ENCODE results near the gene CHN1.
A peak's percentile ranks its signal among the peaks of the same experiment; 100 is the strongest.

CHN1 gene

GRCh38 chr2:174846941-174847938 lies 157.9 kb downstream of the CHN1 start:
- no peak overlapping the region for H3K27ac ChIP-seq
- no peak for TF ChIP-seq CTCF (IDR thresholded peaks at IDR 0.05; ENCODE audit: low read depth, low read length, missing control alignments)
- H3K27me3 ChIP-seq (replicated peaks) = no peaks in the 10 kb centered on the region
- peak overlapping the region; percentile 62 for H3K4me3 ChIP-seq (ENCODE audit: low read depth, low read length)
- H3K36me3 ChIP-seq (replicated peaks) = no peaks in the 10 kb centered on the region
- DNase-seq = peak; percentile 66
- in situ Hi-C loops (cut with HindIII; ENCODE audit: low pct_ligation_motif_present, low sequenced_read_pairs) = no loop called here

- DNase-seq = no peak
- no peak for TF ChIP-seq CTCF (IDR thresholded peaks at IDR 0.05; ENCODE audit: low read depth, low read length, missing control alignments)
- H3K4me3 ChIP-seq (ENCODE audit: low read depth, low read length) = peak overlapping the region; percentile 62
- H3K27me3 ChIP-seq (replicated peaks) = no peaks in the 10 kb centered on the region
- H3K36me3 ChIP-seq (replicated peaks) = no peaks in the 10 kb centered on the region
- no peak overlapping the region for H3K27ac ChIP-seq
- in situ Hi-C loops (cut with HindIII; ENCODE audit: low pct_ligation_motif_present, low sequenced_read_pairs) = no loop called here
Measured at GRCh38 chr2:174846218-174846617, 159.0 kb downstream of the CHN1 start.

GRCh38 chr2:174844295-174844708 lies 160.9 kb downstream of the CHN1 start:
- TF ChIP-seq CTCF (IDR thresholded peaks at IDR 0.05; ENCODE audit: low read depth, low read length, missing control alignments) = no peak
- Histone ChIP-seq H3K4me3 (ENCODE audit: low read depth, low read length) (peak overlapping the region; percentile 62), H3K27ac (no peak overlapping the region), H3K36me3 (replicated peaks) (no peaks in the 10 kb centered on the region), H3K27me3 (replicated peaks) (no peaks in the 10 kb centered on the region)
- in situ Hi-C loops (cut with HindIII; ENCODE audit: low pct_ligation_motif_present, low sequenced_read_pairs) = no loop called here
- DNase-seq = no peak

- Histone ChIP-seq H3K36me3 (replicated peaks) (no peaks in the 10 kb centered on the region), H3K27ac (no peak overlapping the region), H3K4me3 (ENCODE audit: low read depth, low read length) (no peak overlapping the region), H3K27me3 (replicated peaks) (no peaks in the 10 kb centered on the region)
- no peak for TF ChIP-seq CTCF (IDR thresholded peaks at IDR 0.05; ENCODE audit: low read depth, low read length, missing control alignments)
- no peak for DNase-seq
- in situ Hi-C loops (cut with HindIII; ENCODE audit: low pct_ligation_motif_present, low sequenced_read_pairs) = no loop called here
Measured at GRCh38 chr2:174842496-174842895, 162.7 kb downstream of the CHN1 start.

- Histone ChIP-seq H3K27me3 (replicated peaks) (no peaks in the 10 kb centered on the region), H3K4me3 (ENCODE audit: low read depth, low read length) (no peak overlapping the region), H3K27ac (no peak overlapping the region), H3K36me3 (replicated peaks) (no peaks in the 10 kb centered on the region)
- no peak for TF ChIP-seq CTCF (IDR thresholded peaks at IDR 0.05; ENCODE audit: low read depth, low read length, missing control alignments)
- in situ Hi-C loops (cut with HindIII; ENCODE audit: low pct_ligation_motif_present, low sequenced_read_pairs) = no loop called here
- DNase-seq = no peak
Measured at GRCh38 chr2:174841936-174842335, 163.2 kb downstream of the CHN1 start.

Data from brain microvascular endothelial cell (primary cell).